Measurements from ENCODE around the gene NREP.

NREP gene

DNA sequence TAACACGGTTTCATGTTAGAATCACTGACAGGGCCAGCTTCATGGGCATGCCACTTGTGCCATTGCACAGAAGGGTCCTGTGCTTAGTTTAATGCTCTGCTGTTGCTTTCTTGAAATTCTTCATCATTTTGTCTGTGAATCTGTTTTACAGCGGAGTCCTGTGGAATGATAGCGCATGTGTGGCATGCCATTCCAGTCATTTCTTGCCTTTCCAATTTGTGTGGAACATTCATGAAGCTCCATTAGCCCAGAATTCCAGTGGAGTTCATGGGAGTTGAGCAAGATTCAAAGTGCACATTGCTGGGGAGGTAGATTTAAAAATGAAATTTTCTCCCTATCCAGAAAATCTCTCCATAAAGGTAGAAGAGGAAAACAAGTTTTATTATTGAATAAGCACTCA is 43.4 kb upstream of the NREP start:
- Histone ChIP-seq H2AFZ (ENCODE audit: low read depth, low read length) (no peak overlapping the region), H3K4me3 (ENCODE audit: low read length) (no peak overlapping the region), H3K4me2 (ENCODE audit: low read length) (no peak overlapping the region), H3K4me1 (ENCODE audit: low read length) (no peaks in the 10 kb centered on the region), H3K27me3 (ENCODE audit: low read depth, low read length) (no peaks in the 10 kb centered on the region), H3K79me2 (ENCODE audit: low read length) (no peaks in the 10 kb centered on the region), H3K9me3 (ENCODE audit: insufficient read depth, low read length) (no peaks in the 10 kb centered on the region), H3K27ac (ENCODE audit: low read length) (no peak overlapping the region), H4K20me1 (ENCODE audit: insufficient read depth, low read length) (no peaks in the 10 kb centered on the region), H3K36me3 (replicated peaks; ENCODE audit: low read depth, low read length) (no peaks in the 10 kb centered on the region), H3K9ac (ENCODE audit: low read length) (no peak overlapping the region)
- no peak for TF ChIP-seq EZH2phosphoT487 (IDR thresholded peaks at IDR 0.05; ENCODE audit: low read depth)
- TF ChIP-seq, protein P1, sequence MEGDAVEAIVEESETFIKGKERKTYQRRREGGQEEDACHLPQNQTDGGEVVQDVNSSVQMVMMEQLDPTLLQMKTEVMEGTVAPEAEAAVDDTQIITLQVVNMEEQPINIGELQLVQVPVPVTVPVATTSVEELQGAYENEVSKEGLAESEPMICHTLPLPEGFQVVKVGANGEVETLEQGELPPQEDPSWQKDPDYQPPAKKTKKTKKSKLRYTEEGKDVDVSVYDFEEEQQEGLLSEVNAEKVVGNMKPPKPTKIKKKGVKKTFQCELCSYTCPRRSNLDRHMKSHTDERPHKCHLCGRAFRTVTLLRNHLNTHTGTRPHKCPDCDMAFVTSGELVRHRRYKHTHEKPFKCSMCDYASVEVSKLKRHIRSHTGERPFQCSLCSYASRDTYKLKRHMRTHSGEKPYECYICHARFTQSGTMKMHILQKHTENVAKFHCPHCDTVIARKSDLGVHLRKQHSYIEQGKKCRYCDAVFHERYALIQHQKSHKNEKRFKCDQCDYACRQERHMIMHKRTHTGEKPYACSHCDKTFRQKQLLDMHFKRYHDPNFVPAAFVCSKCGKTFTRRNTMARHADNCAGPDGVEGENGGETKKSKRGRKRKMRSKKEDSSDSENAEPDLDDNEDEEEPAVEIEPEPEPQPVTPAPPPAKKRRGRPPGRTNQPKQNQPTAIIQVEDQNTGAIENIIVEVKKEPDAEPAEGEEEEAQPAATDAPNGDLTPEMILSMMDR (IDR thresholded peaks at IDR 0.05; ENCODE audit: low read depth, low read length), result no peak

DNA sequence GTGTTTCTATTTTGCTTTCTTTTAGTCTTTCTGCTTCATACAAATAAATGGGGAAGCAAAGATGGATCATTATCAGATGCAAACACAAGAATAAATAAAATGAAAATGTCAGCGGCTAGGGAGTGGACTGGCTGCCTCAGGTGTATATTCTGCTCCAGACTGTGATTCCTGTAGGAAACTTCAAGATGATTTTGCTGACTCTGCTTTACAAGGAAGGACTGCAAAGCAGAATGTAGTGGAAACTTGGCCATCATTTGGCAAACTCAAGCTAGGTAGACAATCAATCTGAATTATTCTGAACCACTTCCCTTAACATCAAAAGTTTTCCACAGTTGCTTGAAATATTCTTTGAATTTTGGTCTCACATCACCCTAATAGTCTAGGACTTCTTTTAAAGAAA is 38.1 kb upstream of the NREP start:
- Histone ChIP-seq H3K27ac (ENCODE audit: low read length) (no peak overlapping the region), H4K20me1 (ENCODE audit: insufficient read depth, low read length) (no peaks in the 10 kb centered on the region)
- TF ChIP-seq, protein P1 (IDR thresholded peaks at IDR 0.05; ENCODE audit: low read depth, low read length), result no peak
- TF ChIP-seq EZH2phosphoT487 (IDR thresholded peaks at IDR 0.05; ENCODE audit: low read depth), result no peak

DNA sequence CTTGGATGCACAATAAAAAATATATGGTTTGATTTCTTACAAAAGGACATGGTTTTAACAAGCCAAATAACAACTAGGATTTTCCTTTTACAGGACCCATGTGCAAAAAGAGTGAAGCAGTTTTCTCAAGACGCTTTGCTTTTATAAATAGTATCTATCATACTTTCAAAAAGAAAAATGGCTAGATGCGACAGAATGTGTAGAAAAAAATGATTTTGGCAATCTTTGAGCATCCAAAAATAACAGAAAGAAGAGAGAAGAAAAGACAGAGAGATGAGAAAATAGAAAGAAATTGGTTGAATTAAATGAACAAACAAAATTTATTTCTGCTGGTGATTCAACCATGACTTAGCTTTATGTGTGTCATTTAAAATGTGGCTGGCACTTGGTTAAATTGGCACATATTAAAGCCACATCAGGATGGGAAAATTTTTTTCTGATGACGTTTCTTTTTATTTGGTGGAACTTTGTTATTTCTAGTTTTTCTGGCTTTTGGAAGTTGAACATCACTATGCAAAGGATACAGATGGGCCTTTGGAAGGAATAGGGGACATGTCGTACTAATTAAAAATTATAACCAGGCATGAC is 35.6 kb upstream of the NREP start:
- Histone ChIP-seq H3K9me3 (ENCODE audit: insufficient read depth, low read length) (no peaks in the 10 kb centered on the region), H3K4me2 (ENCODE audit: low read length) (no peak overlapping the region), H3K79me2 (ENCODE audit: low read length) (no peaks in the 10 kb centered on the region), H3K4me1 (ENCODE audit: low read length) (no peaks in the 10 kb centered on the region), H3K36me3 (replicated peaks; ENCODE audit: low read depth, low read length) (no peaks in the 10 kb centered on the region), H4K20me1 (ENCODE audit: insufficient read depth, low read length) (no peaks in the 10 kb centered on the region), H2AFZ (ENCODE audit: low read depth, low read length) (no peak overlapping the region), H3K27me3 (ENCODE audit: low read depth, low read length) (no peaks in the 10 kb centered on the region), H3K9ac (ENCODE audit: low read length) (no peak overlapping the region), H3K4me3 (ENCODE audit: low read length) (no peak overlapping the region), H3K27ac (ENCODE audit: low read length) (no peak overlapping the region)
- TF ChIP-seq EZH2phosphoT487 (IDR thresholded peaks at IDR 0.05; ENCODE audit: low read depth), result no peak
- TF ChIP-seq, protein P1 (IDR thresholded peaks at IDR 0.05; ENCODE audit: low read depth, low read length), result no peak

More for the DNA sequence above, 38.1 kb upstream of the NREP start:
- no peaks in the 10 kb centered on the region for H3K4me1 ChIP-seq (ENCODE audit: low read length)
- no peak overlapping the region for H3K4me2 ChIP-seq (ENCODE audit: low read length)
- no peak overlapping the region for H2AFZ ChIP-seq (ENCODE audit: low read depth, low read length)
- no peak overlapping the region for H3K9ac ChIP-seq (ENCODE audit: low read length)
- no peaks in the 10 kb centered on the region for H3K9me3 ChIP-seq (ENCODE audit: insufficient read depth, low read length)
- no peaks in the 10 kb centered on the region for H3K27me3 ChIP-seq (ENCODE audit: low read depth, low read length)
- no peak overlapping the region for H3K4me3 ChIP-seq (ENCODE audit: low read length)
- H3K79me2 ChIP-seq (ENCODE audit: low read length), result no peaks in the 10 kb centered on the region
- H3K36me3 ChIP-seq (replicated peaks; ENCODE audit: low read depth, low read length), result no peaks in the 10 kb centered on the region

DNA sequence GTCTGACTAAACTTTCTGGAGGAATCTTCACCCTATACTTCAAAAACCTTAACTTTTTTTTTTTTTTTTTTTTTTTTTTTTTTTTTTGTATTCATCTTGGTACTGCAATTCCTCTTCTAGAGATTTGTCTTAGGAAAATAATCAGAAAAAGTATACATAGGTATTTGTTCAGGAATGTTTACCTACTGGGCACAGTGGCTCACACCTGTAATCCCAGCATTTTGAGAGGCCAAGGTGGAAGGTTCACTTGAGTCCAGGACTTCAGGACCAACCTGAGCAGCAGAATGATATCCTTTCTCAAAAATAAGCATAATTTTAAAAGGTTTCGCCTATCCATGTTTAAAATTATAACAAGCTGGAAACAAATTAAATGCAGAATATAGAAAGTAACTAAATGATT is 33.3 kb upstream of the NREP start:
- Histone ChIP-seq H3K4me2 (ENCODE audit: low read length) (no peak overlapping the region), H3K9me3 (ENCODE audit: insufficient read depth, low read length) (no peaks in the 10 kb centered on the region), H3K79me2 (ENCODE audit: low read length) (no peaks in the 10 kb centered on the region), H3K36me3 (replicated peaks; ENCODE audit: low read depth, low read length) (no peaks in the 10 kb centered on the region), H3K27ac (ENCODE audit: low read length) (no peak overlapping the region), H3K4me1 (ENCODE audit: low read length) (no peaks in the 10 kb centered on the region), H3K9ac (ENCODE audit: low read length) (no peak overlapping the region), H4K20me1 (ENCODE audit: insufficient read depth, low read length) (no peaks in the 10 kb centered on the region), H3K4me3 (ENCODE audit: low read length) (no peak overlapping the region), H3K27me3 (ENCODE audit: low read depth, low read length) (no peaks in the 10 kb centered on the region), H2AFZ (ENCODE audit: low read depth, low read length) (no peak overlapping the region)
- TF ChIP-seq, protein P1 (IDR thresholded peaks at IDR 0.05; ENCODE audit: low read depth, low read length), result no peak
- TF ChIP-seq EZH2phosphoT487 (IDR thresholded peaks at IDR 0.05; ENCODE audit: low read depth), result no peak
